Kidney (tissue), 14 donors: ENCODE data around the gene RPL10. TPM values are rescaled to one million over a fixed set of nuclear protein-coding genes. Genes with fewer than 3 reads are reported as not detected.
"Not testable (repeated sequence)": the region's sequence is repeated elsewhere in the genome, so short reads cannot be mapped to it uniquely, and the experiment has no call there.

Source experiments
- DNase-seq, 5 donors: peaks; one replicate each; pipeline ENCODE4 v3.0.0-alpha.2; 2013 to 2020
- FAIRE-seq: peaks from 2 replicates; lab custom pipeline; 2012; peaks lifted over from hg19 to GRCh38; lab: Jason Lieb, UNC
- H3K27ac ChIP-seq, 2 donors: one replicate each; pipeline ENCODE4 v1.7.0; 2013; ENCODE audit warnings: low read depth in 2 of 2, low read length in 2 of 2, inconsistent platforms in 1 of 2
- H3K27me3 ChIP-seq: one replicate; pipeline ENCODE4 v1.7.1; 2013; ENCODE audit warnings: low read length, inconsistent platforms; ENCODE audit not compliant: control insufficient read depth, insufficient read depth
- H3K36me3 ChIP-seq, 3 donors: one replicate each; pipeline versions ENCODE4 v1.7.0 to v1.7.1; 2013; ENCODE audit warnings: low read length in 3 of 3, control low read depth in 1 of 3, inconsistent platforms in 1 of 3; ENCODE audit not compliant: insufficient read depth in 3 of 3, control insufficient read depth in 2 of 3
- H3K4me1 ChIP-seq, 3 donors: one replicate each; pipeline versions ENCODE4 v1.7.0 to v1.7.1; 2013; ENCODE audit warnings: low read length in 3 of 3, inconsistent platforms in 1 of 3, low read depth in 1 of 3; ENCODE audit not compliant: control insufficient read depth in 2 of 3, insufficient read depth in 2 of 3
- H3K4me3 ChIP-seq, 3 donors: one replicate each; pipeline versions ENCODE4 v1.7.0 to v1.8.1; 2013; ENCODE audit warnings: low read length in 3 of 3, control low read depth in 1 of 3, inconsistent platforms in 1 of 3
- H3K9ac ChIP-seq, 3 donors: one replicate each; pipeline versions ENCODE4 v1.7.0 to v1.7.1; 2013; ENCODE audit warnings: low read length in 3 of 3, control low read depth in 1 of 3, inconsistent platforms in 1 of 3
- H3K9me3 ChIP-seq, 3 donors: one replicate each; pipeline versions ENCODE4 v1.7.0 to v1.7.1; 2013; ENCODE audit warnings: low read length in 3 of 3, control low read depth in 1 of 3, inconsistent platforms in 1 of 3; ENCODE audit not compliant: control insufficient read depth in 2 of 3, insufficient read depth in 1 of 3
- CTCF ChIP-seq: IDR thresholded peaks from 3 replicates; pipeline ENCODE4 v1.5.1; 2012; ENCODE audit warnings: mild to moderate bottlenecking, moderate library complexity, borderline replicate concordance; ENCODE audit not compliant: insufficient read depth; ENCODE audit errors: extremely low read depth
- intact Hi-C: fragments of 100-400 bp; cut with DNase I; formaldehyde crosslinking; loops from one replicate; pipeline ENCODE4 v1.11.1; 2022
- polyA plus RNA-seq: library from polyadenylated mRNA; stranded (reverse); fragments of 350-450 nt; fragmentation: Illumina TruSeq; extraction: RNeasy Lipid Tissue Mini Kit (QIAGEN cat#74804); gene quantifications from one replicate; pipeline ENCODE4 v1.2.3, GENCODE V29; 2014; ENCODE audit warnings: low read depth, low replicate concordance; ENCODE audit not compliant: insufficient read depth
- total RNA-seq: library from RNA; stranded (reverse); fragmentation: NEBNext Ultra II Directional; extraction: Animal tissue kit (Norgen Biotek cat#: 25700); gene quantifications from one replicate; pipeline ENCODE4 v1.2.1, GENCODE V29; 2021
- donor health status: control.
- donor health status: control.
- donor health status: control.
- donor health status: control.
- donor health status: control.
- donor health status: DM: yes; HTN: yes; CAD: no.
- donor health status: Normal renal cell carcinoma (clear cell type).

The RPL10 gene
- total and polyA plus RNA-seq, 2 donors from 2014 or later, result 2,684 to 2,858 TPM

GRCh38 chrX:154399527-154400368, 1.6 kb downstream of the RPL10 start:
- peaks cover 2 to 15% (median 8%) of the 10 kb centered on the region in 3 donors for H3K36me3 ChIP-seq
- H3K4me3 ChIP-seq, result peak overlapping the region; percentile 90 to 93 (median 92)
- peak overlapping the region; percentile 22 to 99 (median 24) for H3K9ac ChIP-seq
- FAIRE-seq (no peak), DNase-seq (no peak)
- no peak overlapping the region for H3K27ac ChIP-seq
- TF ChIP-seq CTCF, result no peak
- peaks cover 0 to 21% (median 7%) of the 10 kb centered on the region in 3 donors for H3K4me1 ChIP-seq
- H3K9me3 ChIP-seq, result no peaks in the 10 kb centered on the region
- no peaks in the 10 kb centered on the region for H3K27me3 ChIP-seq
- intact Hi-C loops, result no loop called here

GRCh38 chrX:154400369-154400817, 2.2 kb downstream of the RPL10 start:
- intact Hi-C loops, H3K9me3 ChIP-seq, FAIRE-seq, H3K27ac ChIP-seq, H3K9ac ChIP-seq, DNase-seq, H3K27me3 ChIP-seq: not testable (repeated sequence)
- Histone ChIP-seq H3K36me3 (peaks cover 2 to 15% (median 8%) of the 10 kb centered on the region in 3 donors), H3K4me3 (peak overlapping the region in 1 of 3 donors; percentile 93), H3K4me1 (peaks cover 0 to 21% (median 7%) of the 10 kb centered on the region in 3 donors)

GRCh38 chrX:154401045-154401799, 3.0 kb downstream of the RPL10 start:
- H3K27me3 ChIP-seq, result no peaks in the 10 kb centered on the region
- peaks cover 0 to 21% (median 7%) of the 10 kb centered on the region in 3 donors for H3K4me1 ChIP-seq
- H3K36me3 ChIP-seq, result peaks cover 2 to 15% (median 8%) of the 10 kb centered on the region in 3 donors
- TF ChIP-seq CTCF, result no peak
- no peak overlapping the region for H3K4me3 ChIP-seq
- DNase-seq (no peak), FAIRE-seq (no peak)
- H3K27ac ChIP-seq, result no peak overlapping the region
- intact Hi-C loops, result no loop called here
- H3K9ac ChIP-seq, result no peak overlapping the region
- H3K9me3 ChIP-seq, result no peaks in the 10 kb centered on the region
